A673 (cell line): ENCODE data around the gene TBC1D19. TPM values are rescaled to one million over a fixed set of nuclear protein-coding genes. Genes with fewer than 3 reads are reported as not detected.
"Not testable (repeated sequence)": the region's sequence is repeated elsewhere in the genome, so short reads cannot be mapped to it uniquely, and the experiment has no call there.

Experiments
- BruUV-seq: library from RNA; stranded (reverse); fragments of 400-500 nt; replicated peaks from 2 replicates; lab custom pipeline; 2021; lab: Mats Ljungman, UMichigan
- CTCF ChIA-PET: fragments of 300-600 bp; sonication (Branson Sonifier 250); formaldehyde crosslinking; loops from one replicate; lab custom pipeline; 2022; ENCODE audit warnings: antibody characterized with exemption; lab: Charles Lee
- POLR2A ChIA-PET: fragments of 300-600 bp; sonication (Branson Sonifier 250); formaldehyde crosslinking; loops from one replicate; lab custom pipeline; 2022; ENCODE audit warnings: antibody characterized with exemption; ENCODE audit not compliant: low non-redundant PET; lab: Charles Lee
- DNase-seq: peaks from one replicate; pipeline ENCODE4 v3.0.0-alpha.2; 2015; ENCODE audit warnings: low spot score
- H3K27ac ChIP-seq: fragments of 200-600 bp; sonication (generic); 2 replicates; pipeline ENCODE4 v1.5.1; 2016; ENCODE audit warnings: mixed run types, low read depth, mild to moderate bottlenecking, mixed read lengths, antibody characterized with exemption, low read length; ENCODE audit not compliant: poor library complexity, severe bottlenecking
- H3K27me3 ChIP-seq: fragments of 200-600 bp; sonication (generic); replicated peaks from 2 replicates; pipeline ENCODE4 v1.6.1; 2017; ENCODE audit warnings: mixed run types, low read depth, mild to moderate bottlenecking, mixed read lengths, antibody characterized with exemption, low read length; ENCODE audit not compliant: insufficient read depth, poor library complexity
- H3K36me3 ChIP-seq: fragments of 200-600 bp; sonication (generic); 2 replicates; pipeline ENCODE4 v1.6.1; 2016; ENCODE audit warnings: mixed run types, mild to moderate bottlenecking, mixed read lengths, antibody characterized with exemption, low read length; ENCODE audit not compliant: insufficient read depth, poor library complexity, severe bottlenecking
- H3K4me1 ChIP-seq: fragments of 200-600 bp; sonication (generic); 2 replicates; pipeline ENCODE4 v1.6.1; 2017; ENCODE audit warnings: mixed run types, mild to moderate bottlenecking, mixed read lengths, antibody characterized with exemption, low read length; ENCODE audit not compliant: insufficient read depth, poor library complexity, severe bottlenecking
- H3K4me3 ChIP-seq: fragments of 200-600 bp; sonication (generic); 2 replicates; pipeline ENCODE4 v1.5.1; 2016; ENCODE audit warnings: low read depth, mixed run types, mild to moderate bottlenecking, mixed read lengths, low read length; ENCODE audit not compliant: poor library complexity, severe bottlenecking
- H3K9me3 ChIP-seq: fragments of 200-600 bp; sonication (generic); 2 replicates; pipeline ENCODE4 v1.6.1; 2016; ENCODE audit warnings: mixed run types, low read depth, mild to moderate bottlenecking, mixed read lengths, antibody characterized with exemption, low read length; ENCODE audit not compliant: poor library complexity, severe bottlenecking
- CTCF ChIP-seq: fragments of 300-800, 200-600 bp; sonication (generic); conservative IDR thresholded peaks from 2 replicates; pipeline ENCODE4 v1.5.1; 2017; ENCODE audit warnings: low read depth, mild to moderate bottlenecking, antibody characterized with exemption, low read length, moderate library complexity, mixed read lengths
- EZH2 ChIP-seq: fragments of 200-600 bp; sonication (generic); IDR thresholded peaks from 2 replicates; pipeline ENCODE4 v1.6.1; 2017; ENCODE audit warnings: borderline replicate concordance, low read depth, mild to moderate bottlenecking, mixed read lengths, antibody characterized with exemption, low read length; ENCODE audit not compliant: poor library complexity, severe bottlenecking
- intact Hi-C: fragments of 100-400 bp; cut with micrococcal nuclease; formaldehyde crosslinking; loops from one replicate; pipeline ENCODE4 v1.10.0; 2022; ENCODE audit not compliant: unreplicated experiment
- total RNA-seq: library from RNA; stranded (reverse); gene quantifications from 2 replicates; pipeline ENCODE4 v1.2.3, GENCODE V29; 2021

TBC1D19 gene
- total RNA-seq, 1 experiment from 2014 or later: 9.9 TPM

GRCh38 chr4:26589705-26590104, 5.8 kb downstream of the TBC1D19 start:
- H3K36me3 ChIP-seq: no peaks in the 10 kb centered on the region
- no peaks in the 10 kb centered on the region for H3K27me3 ChIP-seq
- ChIA-PET CTCF (no interaction called here), POLR2A (no interaction called here)
- no peak overlapping the region for H3K27ac ChIP-seq
- no peak for DNase-seq
- H3K4me1 ChIP-seq: peaks cover under 1% of the 10 kb centered on the region
- TF ChIP-seq CTCF (no peak), EZH2 (no peak)
- BruUV-seq: no TSS peak
- no peaks in the 10 kb centered on the region for H3K9me3 ChIP-seq
- H3K4me3 ChIP-seq: no peak overlapping the region
- intact Hi-C loops: no loop called here

- POLR2A ChIA-PET: no interaction called here
- H3K4me3 ChIP-seq: no peak overlapping the region
- no peaks in the 10 kb centered on the region for H3K9me3 ChIP-seq
- DNase-seq: no peak
- no peak overlapping the region for H3K27ac ChIP-seq
- no peaks in the 10 kb centered on the region for H3K36me3 ChIP-seq
- H3K4me1 ChIP-seq: no peaks in the 10 kb centered on the region
- BruUV-seq: no TSS peak
- H3K27me3 ChIP-seq: no peaks in the 10 kb centered on the region
- intact Hi-C loops: no loop called here
- TF ChIP-seq EZH2: no peak
- TF ChIP-seq CTCF: no peak
- CTCF ChIA-PET: no interaction called here
Measured at GRCh38 chr4:26590639-26591038, 6.8 kb downstream of the TBC1D19 start.

GRCh38 chr4:26593557-26593956, 9.7 kb downstream of the TBC1D19 start:
- H3K27me3 ChIP-seq, H3K4me1 ChIP-seq, BruUV-seq, H3K9me3 ChIP-seq, H3K27ac ChIP-seq, POLR2A ChIA-PET, DNase-seq, CTCF ChIA-PET, H3K36me3 ChIP-seq, intact Hi-C loops, H3K4me3 ChIP-seq: not testable (repeated sequence)

GRCh38 chr4:26594371-26594770, 10.5 kb downstream of the TBC1D19 start:
- DNase-seq: no peak
- intact Hi-C loops: no loop called here
- Histone ChIP-seq H3K36me3 (no peaks in the 10 kb centered on the region), H3K27me3 (no peaks in the 10 kb centered on the region), H3K27ac (no peak overlapping the region), H3K9me3 (no peaks in the 10 kb centered on the region), H3K4me1 (no peaks in the 10 kb centered on the region), H3K4me3 (no peak overlapping the region)
- ChIA-PET CTCF (no interaction called here), POLR2A (no interaction called here)
- no peak for TF ChIP-seq EZH2
- no peak for TF ChIP-seq CTCF
- no TSS peak for BruUV-seq
